Effector memory CD4-positive, alpha-beta T cell (primary cell): Measurements from ENCODE around the gene SGPP2.
"Not testable (repeated sequence)": the region's sequence is repeated elsewhere in the genome, so short reads cannot be mapped to it uniquely, and the experiment has no call there.

ENCODE experiments used
- DNase-seq, 3 donors: peaks; one replicate each; pipeline ENCODE4 v3.0.0-alpha.2; 2020
- H3K27ac ChIP-seq: 2 replicates; pipeline ENCODE4 v1.7.0; 2013; ENCODE audit warnings: mild to moderate bottlenecking, low read length, moderate library complexity; ENCODE audit not compliant: insufficient read depth, poor library complexity, severe bottlenecking
- H3K27me3 ChIP-seq: replicated peaks from 2 replicates; pipeline ENCODE4 v1.7.0; 2013; ENCODE audit warnings: mild to moderate bottlenecking, low read length; ENCODE audit not compliant: insufficient read depth, control insufficient read depth, poor library complexity, severe bottlenecking
- H3K36me3 ChIP-seq: 2 replicates; pipeline ENCODE4 v1.7.0; 2013; ENCODE audit warnings: mild to moderate bottlenecking, low read length, moderate library complexity; ENCODE audit not compliant: control insufficient read depth, insufficient read depth
- H3K4me1 ChIP-seq: 2 replicates; pipeline ENCODE4 v1.7.0; 2013; ENCODE audit warnings: low read length, mild to moderate bottlenecking; ENCODE audit not compliant: control insufficient read depth, insufficient read depth, poor library complexity, severe bottlenecking
- H3K4me3 ChIP-seq: 2 replicates; pipeline ENCODE4 v1.7.0; 2013; ENCODE audit warnings: low read length, low read depth, mild to moderate bottlenecking; ENCODE audit not compliant: insufficient read depth, poor library complexity, severe bottlenecking
- H3K9me3 ChIP-seq: 2 replicates; pipeline ENCODE4 v1.7.0; 2013; ENCODE audit warnings: mild to moderate bottlenecking, low read length, moderate library complexity; ENCODE audit not compliant: control insufficient read depth

The SGPP2 gene

DNA sequence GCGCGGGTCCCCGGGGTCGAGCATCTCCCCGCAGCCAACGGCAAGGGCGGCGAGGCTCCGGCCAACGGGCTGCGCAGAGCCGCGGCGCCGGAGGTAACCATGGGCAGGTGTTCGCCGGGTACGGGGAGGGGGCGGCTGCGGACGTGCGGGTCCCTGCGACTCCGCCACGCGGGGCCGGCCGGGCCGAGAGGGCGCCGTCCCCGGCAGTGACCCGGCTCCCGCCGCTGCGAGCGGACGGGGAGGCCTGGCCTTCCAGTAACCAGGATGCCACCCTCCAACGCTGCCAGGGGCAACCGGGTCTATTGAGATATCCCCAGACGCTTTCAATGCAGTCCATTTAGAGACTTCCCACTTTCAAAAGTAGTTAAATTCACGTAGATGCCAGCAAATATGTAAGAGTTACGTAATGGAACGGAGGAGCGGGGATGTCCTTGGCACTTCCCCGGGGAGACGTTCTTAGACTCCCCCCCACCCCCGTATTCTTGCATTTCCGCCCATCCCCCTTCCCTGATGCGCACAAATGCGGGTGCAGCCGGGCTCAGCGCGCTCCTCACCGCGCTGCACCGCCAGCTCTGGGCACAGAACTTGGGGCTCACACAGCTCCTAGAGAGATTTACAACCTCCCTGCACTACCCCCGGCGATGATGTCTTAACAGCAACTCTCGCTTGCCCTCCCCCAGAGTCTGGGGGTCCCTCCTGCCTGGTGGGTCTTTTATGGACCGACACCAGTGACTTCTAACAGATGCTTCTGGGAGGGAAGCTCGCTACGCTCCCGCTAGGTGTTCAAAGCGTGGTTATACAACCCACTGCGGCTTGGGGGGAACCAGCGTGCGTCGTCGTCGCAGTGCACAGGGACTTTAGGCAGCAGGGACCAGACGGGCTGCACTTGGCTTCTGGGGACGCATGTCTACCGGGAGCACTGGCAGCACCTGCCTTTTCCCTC, 657 bp downstream of the SGPP2 start:
- Histone ChIP-seq H3K27ac (peak overlapping the region; percentile 63), H3K27me3 (no peaks in the 10 kb centered on the region), H3K4me1 (peaks cover 3% of the 10 kb centered on the region), H3K36me3 (no peaks in the 10 kb centered on the region), H3K4me3 (peak overlapping the region; percentile 62), H3K9me3 (no peaks in the 10 kb centered on the region)
- peak in 1 of 3 donors; percentile 23 for DNase-seq

DNA sequence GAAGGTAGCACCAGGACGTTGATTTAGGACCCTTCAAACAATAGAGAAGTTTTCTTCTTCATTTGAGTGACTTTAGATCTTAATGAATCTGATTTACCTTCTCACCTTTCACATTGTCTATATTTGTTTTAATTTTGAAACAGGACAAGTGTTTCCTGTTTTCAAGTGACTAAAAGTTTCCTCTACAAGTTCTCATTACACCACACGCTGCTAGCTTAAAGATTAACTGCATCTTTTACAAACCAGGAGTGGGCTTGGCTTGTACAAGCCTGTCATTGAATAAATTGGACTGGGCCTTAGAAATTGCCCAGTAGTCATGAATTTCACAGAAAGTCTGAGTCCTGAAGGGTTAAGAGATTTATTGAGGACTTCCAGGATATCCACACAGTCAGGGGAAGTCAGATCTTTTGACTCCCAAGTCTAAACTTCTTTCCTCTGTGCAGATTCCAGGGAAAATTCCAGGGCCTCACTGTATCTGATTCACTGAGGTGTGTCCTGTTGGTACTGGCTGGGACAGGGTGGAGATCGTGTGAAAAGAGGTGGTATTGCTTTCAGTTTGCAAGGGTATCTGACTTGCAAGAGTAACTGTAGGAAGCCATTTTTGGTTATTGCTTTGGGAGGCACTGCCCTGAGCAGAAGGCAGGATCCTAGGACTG, 3.4 kb downstream of the SGPP2 start:
- Histone ChIP-seq H3K4me3 (no peak overlapping the region), H3K27me3 (no peaks in the 10 kb centered on the region), H3K36me3 (no peaks in the 10 kb centered on the region), H3K9me3 (no peaks in the 10 kb centered on the region), H3K27ac (no peak overlapping the region), H3K4me1 (peaks cover 3% of the 10 kb centered on the region)
- DNase-seq, result no peak

DNA sequence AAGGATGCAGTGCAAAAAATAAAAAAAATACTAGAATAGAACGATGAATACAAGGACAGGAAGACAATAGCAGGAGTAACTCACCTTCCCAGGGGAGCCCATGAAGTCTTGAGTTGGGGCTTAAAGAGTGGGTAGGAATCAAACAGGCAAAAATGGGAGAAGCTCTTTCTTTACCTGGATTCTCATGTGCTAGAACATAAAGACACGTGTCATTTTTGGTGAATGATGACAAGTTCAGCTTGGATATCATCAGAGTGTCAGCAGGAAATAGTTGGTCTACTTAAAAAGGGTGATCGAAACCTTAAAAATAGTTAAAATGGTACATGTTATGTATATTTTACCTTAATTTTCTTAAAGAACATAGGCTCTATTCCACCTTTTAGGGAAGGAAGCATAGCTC, 5.7 kb downstream of the SGPP2 start:
- Histone ChIP-seq H3K4me3 (no peak overlapping the region), H3K27me3 (no peaks in the 10 kb centered on the region), H3K27ac (no peak overlapping the region), H3K36me3 (no peaks in the 10 kb centered on the region), H3K4me1 (peaks cover 3% of the 10 kb centered on the region), H3K9me3 (no peaks in the 10 kb centered on the region)
- DNase-seq, result no peak

DNA sequence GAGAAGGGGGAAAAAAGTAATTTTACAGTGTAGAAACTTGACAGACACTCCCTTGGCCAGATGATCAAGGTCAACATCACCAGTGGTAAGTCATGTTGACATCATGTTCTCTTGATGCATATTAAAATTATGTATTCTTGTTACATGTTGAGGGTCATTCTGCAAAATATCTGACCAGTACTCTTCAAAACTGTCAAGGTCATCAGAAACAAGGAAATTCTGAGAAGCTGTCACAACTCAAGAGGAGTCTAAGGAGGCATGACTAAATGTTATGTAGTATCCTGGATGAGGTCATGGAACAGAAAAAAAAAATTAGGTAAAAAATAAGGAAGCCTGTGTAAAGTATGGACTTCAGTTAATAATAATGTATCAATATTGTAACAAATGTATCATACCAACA, 6.3 kb downstream of the SGPP2 start:
- Histone ChIP-seq H3K9me3 (no peaks in the 10 kb centered on the region), H3K27ac (no peak overlapping the region), H3K36me3 (no peaks in the 10 kb centered on the region), H3K27me3 (no peaks in the 10 kb centered on the region), H3K4me1 (peaks cover 3% of the 10 kb centered on the region), H3K4me3 (no peak overlapping the region)
- DNase-seq, result no peak

DNA sequence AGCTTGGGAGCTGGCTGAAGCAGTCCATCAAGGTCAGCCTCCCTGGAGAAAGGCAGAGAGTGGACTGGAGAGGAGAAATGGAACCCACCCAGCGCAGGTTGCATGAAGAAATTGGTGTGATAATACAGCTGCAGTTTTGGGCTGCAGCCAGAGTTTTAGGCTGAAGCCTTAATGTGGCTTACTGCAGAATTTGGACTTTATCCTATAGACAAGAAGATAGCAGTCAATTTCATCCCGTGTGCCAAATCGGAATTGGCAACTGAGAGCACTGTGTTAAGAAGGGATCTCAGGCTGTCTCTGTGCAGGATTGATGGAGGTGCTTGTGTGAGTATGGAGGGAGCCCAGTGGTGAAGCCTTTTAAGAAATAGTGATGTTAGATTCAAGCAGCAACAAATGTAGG, 7.5 kb downstream of the SGPP2 start:
- Histone ChIP-seq H3K27me3 (no peaks in the 10 kb centered on the region), H3K4me1 (no peaks in the 10 kb centered on the region), H3K27ac (no peak overlapping the region), H3K36me3 (no peaks in the 10 kb centered on the region), H3K9me3 (no peaks in the 10 kb centered on the region), H3K4me3 (no peak overlapping the region)
- no peak for DNase-seq

DNA sequence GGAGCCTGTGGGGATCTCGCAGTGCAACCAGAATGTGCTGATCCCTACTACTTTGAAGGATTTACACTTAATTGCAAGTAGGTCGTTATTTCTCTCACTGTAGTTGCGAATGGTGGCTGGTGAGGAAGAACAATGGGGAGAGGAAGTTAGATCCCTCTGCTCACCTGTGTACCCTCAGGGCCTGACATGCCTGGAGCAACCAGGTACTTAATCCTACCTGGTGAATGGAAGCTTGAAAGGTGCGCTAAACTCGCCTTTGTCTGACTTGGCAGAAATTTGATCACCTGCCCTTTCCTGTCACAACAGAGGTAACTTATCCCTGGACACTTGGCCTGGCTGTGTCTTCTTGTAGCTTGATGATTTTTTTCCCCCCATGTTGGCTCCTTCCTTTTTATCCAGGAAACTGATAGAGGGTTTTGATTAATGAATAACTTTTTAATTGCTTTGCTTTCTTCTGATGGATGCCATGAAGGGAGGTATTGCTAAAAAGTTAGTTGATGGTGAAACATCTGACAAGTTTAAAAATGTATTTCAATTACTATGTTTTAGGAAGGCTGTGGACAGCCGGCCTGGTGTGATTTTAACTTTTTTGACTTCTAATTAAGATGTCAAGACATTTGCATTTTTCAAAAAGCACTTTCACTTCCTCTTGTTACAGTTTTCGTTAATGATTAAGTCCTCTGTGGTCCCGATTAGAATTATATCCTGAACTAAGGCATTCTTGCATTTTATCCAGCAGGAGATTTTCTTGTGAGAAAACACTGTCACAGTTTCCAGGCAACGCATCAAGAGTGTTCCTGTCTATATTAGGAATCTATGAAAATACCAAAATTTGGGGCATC, 9.2 kb downstream of the SGPP2 start:
- H3K4me3 ChIP-seq, result no peak overlapping the region
- DNase-seq, result no peak

DNA sequence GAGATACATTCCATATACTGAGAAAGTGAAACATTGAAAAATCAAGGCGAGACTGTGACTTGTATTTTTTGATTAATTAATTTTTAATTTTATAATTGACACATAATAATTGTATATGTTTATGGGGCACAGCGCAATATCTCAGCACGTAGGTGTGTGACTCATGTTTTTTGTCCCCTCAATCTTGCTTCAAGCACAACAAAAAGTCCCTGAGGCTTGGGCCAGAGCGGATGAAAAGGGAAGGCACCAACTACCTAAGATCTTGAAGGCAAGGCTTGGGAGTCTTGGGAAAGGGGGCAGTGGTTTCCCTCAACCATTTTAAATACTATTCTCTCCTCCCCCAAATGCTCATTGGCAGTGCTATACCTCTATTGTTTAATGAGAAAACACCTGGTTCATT, 9.9 kb downstream of the SGPP2 start:
- Histone ChIP-seq H3K9me3 (no peaks in the 10 kb centered on the region), H3K27me3 (no peaks in the 10 kb centered on the region), H3K36me3 (no peaks in the 10 kb centered on the region), H3K4me1 (no peaks in the 10 kb centered on the region), H3K4me3 (no peak overlapping the region), H3K27ac (no peak overlapping the region)
- DNase-seq, result no peak

More for the DNA sequence above, 9.2 kb downstream of the SGPP2 start:
- no peaks in the 10 kb centered on the region for H3K4me1 ChIP-seq
- H3K36me3 ChIP-seq, result no peaks in the 10 kb centered on the region
- no peaks in the 10 kb centered on the region for H3K9me3 ChIP-seq
- no peaks in the 10 kb centered on the region for H3K27me3 ChIP-seq
- no peak overlapping the region for H3K27ac ChIP-seq

DNA sequence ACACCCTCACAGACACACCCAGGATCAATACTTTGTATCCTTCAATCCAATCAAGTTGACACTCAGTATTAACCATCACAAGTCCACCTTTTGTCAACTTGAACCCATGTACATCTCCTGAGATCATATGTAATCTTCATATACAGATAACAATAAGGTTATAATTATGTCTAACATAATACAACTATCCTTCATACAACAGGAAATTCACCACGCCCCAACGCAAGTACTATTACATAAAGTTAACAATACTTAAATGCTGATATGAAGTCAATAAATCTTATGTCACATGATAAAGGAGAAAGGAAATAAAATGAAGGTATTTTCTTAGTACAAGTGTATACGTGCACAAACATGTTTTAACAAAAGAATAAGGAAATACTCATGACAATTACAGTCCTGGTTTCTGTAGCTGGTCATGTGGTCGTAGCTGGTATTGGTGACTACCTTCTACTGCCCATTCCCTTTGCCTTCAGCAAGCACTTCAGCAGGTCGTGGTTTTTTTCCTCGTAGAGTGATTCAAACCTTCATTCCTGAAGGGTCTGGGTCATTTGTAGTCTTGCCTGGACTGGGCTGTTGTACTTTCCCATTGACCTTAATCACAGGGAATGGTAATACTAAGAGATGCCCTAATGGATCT, 11.2 kb downstream of the SGPP2 start:
- not testable (repeated sequence) for DNase-seq

DNA sequence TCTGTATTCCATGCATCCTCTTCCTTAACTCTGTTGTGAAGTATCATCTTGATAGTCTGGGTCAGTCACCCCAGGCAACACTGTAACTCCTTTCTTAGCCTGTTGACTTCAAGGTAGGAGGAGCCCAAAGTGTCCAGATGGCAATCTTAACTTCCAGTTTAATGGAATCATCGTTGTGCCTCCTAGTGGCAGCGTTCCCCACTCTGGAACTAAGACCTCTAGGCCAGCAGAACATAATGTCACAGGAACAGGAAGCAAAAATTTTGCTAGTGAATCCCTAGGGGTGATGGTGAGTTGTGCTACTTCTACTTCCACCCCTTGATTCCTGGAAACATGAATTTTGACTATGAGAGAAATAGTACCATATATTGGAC, 11.7 kb downstream of the SGPP2 start:
- DNase-seq, result no peak
- H3K27ac ChIP-seq, result no peak overlapping the region
- H3K4me1 ChIP-seq, result no peaks in the 10 kb centered on the region
- H3K9me3 ChIP-seq, result no peaks in the 10 kb centered on the region
- H3K36me3 ChIP-seq, result no peaks in the 10 kb centered on the region
- H3K4me3 ChIP-seq, result no peak overlapping the region
- no peaks in the 10 kb centered on the region for H3K27me3 ChIP-seq

More for the DNA sequence above, 11.2 kb downstream of the SGPP2 start:
- not testable (repeated sequence) for H3K4me3 ChIP-seq, H3K27me3 ChIP-seq, H3K9me3 ChIP-seq, H3K27ac ChIP-seq, H3K4me1 ChIP-seq, H3K36me3 ChIP-seq
